NCI-H128 (cell line): ENCODE results near the gene CYP4A11.
"Not testable (repeated sequence)": the region's sequence is repeated elsewhere in the genome, so short reads cannot be mapped to it uniquely, and the experiment has no call there.

Source experiments
- DNase-seq: peaks from one replicate; lab custom pipeline; 2025; ENCODE audit not compliant: unreplicated experiment; lab: John Stamatoyannopoulos, UW

The CYP4A11 gene

DNA sequence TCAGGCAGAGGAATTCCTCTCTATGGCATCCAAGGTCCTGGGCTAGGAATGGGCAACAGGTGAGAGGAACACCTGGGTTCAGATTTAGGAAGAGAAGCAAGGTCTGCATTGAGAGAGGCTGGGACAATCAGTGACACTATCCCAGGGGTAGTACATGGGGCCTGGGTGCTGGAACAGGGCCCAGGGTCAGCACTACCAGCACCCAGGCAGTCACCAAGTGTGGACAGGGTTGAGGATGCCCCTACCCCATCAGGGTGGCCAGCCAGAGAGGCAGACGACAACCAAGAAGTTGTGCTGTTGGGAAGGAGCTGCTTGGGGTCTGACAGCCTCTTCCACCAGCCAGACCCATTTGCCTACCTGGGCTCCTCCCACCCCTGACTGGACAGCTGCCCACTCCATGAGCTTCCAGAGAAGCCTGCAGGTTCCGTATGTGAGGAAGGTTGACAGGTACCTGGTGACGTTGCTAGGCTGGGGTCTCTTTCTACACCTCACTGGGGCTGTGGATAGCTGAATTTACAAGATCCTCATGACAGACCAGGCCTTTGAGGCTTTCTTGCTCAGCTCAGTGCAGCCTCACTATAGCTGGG, 13.9 kb downstream of the CYP4A11 start:
- no peak for DNase-seq

DNA sequence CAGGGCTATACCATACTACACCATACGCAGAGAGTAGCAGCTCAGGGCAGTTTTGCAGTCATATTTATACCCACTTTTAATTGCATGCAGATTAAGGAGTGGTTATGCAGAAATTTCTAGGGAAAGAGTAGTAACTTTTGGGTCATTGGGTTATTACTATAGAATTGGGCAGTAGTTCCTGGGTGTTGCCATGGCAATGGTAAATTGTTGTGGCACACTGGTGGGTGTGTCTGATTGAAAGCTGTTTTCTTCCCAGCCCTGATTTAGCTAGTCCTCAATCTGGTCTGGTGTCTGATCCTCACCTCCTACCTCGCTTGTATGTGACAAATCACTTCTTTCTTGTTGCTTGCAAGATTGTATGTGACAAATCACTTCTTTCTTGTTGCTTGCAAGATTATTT, 30.5 kb downstream of the CYP4A11 start:
- DNase-seq: no peak

DNA sequence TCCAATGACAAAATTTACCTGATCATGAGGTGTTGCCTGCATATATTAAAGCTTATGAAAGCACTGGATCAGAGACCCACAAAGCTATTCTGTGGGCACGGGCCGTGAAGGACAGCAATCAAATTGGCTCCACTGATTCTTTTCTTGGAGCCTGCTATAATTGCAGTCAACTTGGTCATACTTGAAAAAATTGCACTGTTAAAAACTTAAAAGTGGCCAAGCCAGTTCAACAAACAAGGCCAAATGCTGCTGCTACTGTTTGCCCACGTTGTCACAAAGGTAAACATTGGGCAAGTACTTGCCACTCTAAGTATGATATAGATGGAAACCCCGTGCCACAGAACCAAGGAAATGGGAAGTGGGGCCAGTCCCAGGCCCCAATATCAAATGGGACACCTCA, 37.8 kb downstream of the CYP4A11 start:
- DNase-seq: no peak

DNA sequence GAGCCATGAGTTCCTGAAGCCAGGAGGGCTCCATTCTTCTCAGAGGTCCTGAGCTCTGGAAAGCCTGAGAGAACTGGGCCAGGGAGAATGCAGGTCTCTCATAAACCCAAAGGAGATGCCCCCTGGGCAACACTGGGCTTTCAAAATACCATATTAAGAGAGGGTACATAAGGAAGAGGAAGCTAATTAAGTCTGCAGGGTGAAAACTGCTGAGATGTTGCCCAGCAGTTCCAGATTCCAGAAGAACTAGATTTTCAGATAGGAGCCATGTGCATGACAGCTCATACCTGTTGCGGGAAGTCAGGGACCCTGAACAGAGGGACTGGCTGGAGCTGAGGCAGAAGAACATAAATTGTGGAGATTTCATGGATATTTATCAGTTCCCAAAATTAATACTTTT, 40.9 kb downstream of the CYP4A11 start:
- DNase-seq: no peak

DNA sequence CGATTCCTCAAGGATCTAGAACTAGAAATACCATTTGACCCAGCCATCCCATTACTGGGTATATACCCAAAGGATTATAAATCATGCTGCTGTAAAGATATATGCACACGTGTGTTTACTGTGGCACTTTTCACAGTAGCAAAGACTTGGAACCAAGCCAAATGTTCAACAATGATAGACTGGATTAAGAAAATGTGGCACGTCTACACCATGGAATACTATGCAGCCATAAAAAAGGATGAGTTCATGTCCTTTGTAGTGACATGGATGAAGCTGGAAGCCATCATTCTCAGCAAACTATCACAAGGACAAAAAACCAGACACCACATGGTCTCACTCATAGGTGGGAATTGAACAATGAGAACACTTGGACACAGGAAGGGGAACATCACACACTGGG, 59.6 kb downstream of the CYP4A11 start:
- DNase-seq: not testable (repeated sequence)
